A549 (cell line): ENCODE measurements around the gene KCNAB2. TPM values are rescaled to one million over a fixed set of nuclear protein-coding genes. Genes with fewer than 3 reads are reported as not detected.

Source experiments
- ATAC-seq, 2 experiments: fragments of 200-7000 bp in 1 of 2; fragments of >200 bp in 1 of 2; cut with Nextera tagmentation in 1 of 2; cut with Tn5 transposase in 1 of 2; 3 replicates each; pipeline versions ENCODE4 v1.8.0 to v1.9.1; 2018 to 2020; ENCODE audit warnings: mild to moderate bottlenecking in 1 of 2, moderate library complexity in 1 of 2
- CTCF ChIA-PET: fragments of 300-600 bp; sonication (Branson Sonifier 250); formaldehyde crosslinking; extraction: SDS; loops from one replicate; lab custom pipeline; 2021; ENCODE audit warnings: antibody characterized with exemption, inconsistent platforms; lab: Yijun Ruan, JAX
- POLR2A ChIA-PET: fragments of 350-600 bp; formaldehyde crosslinking; extraction: SDS; loops from one replicate; lab custom pipeline; 2021; ENCODE audit warnings: antibody characterized with exemption, inconsistent platforms; lab: Yijun Ruan, JAX
- DNase-seq, 2 experiments: peaks; one replicate each; pipeline versions ENCODE4 v3.0.0 to v3.0.0-alpha.2; 2011 to 2016; ENCODE audit warnings: low read depth in 1 of 2, low spot score in 1 of 2
- FAIRE-seq: peaks from 2 replicates; lab custom pipeline; 2011; peaks lifted over from hg19 to GRCh38; lab: Jason Lieb, UNC
- H3K27ac ChIP-seq, 2 experiments: fragments of >200 bp; sonication (Bioruptor Twin); formaldehyde crosslinking; 3 replicates each; pipeline ENCODE4 v1.5.1; 2016 to 2017
- H3K4me1 ChIP-seq: fragments of >200 bp; sonication (Bioruptor Twin); formaldehyde crosslinking; 3 replicates; pipeline ENCODE4 v1.6.1; 2016
- H3K4me2 ChIP-seq: fragments of >200 bp; sonication (Bioruptor Twin); formaldehyde crosslinking; 3 replicates; pipeline ENCODE4 v1.6.1; 2016
- H3K4me3 ChIP-seq: fragments of >200 bp; sonication (Bioruptor Twin); formaldehyde crosslinking; 3 replicates; pipeline ENCODE4 v1.5.1; 2016
- H3K9me3 ChIP-seq: fragments of >200 bp; sonication (Bioruptor Twin); formaldehyde crosslinking; 3 replicates; pipeline ENCODE4 v1.6.1; 2016
- CEBPB ChIP-seq, 2 experiments: fragments of >200 bp in 1 of 2; sonication (Bioruptor Twin) in 1 of 2; formaldehyde crosslinking in 1 of 2; IDR thresholded peaks; 2 replicates each; pipeline ENCODE4 v1.6.1; 2012 to 2016
- CHD2 ChIP-seq: fragments of 150-350 bp; IDR thresholded peaks from 2 replicates; pipeline ENCODE4 v1.6.1; 2014; ENCODE audit warnings: low read length; ENCODE audit not compliant: partially characterized antibody
- CTCF ChIP-seq: fragments of >200 bp; sonication (Bioruptor Twin); formaldehyde crosslinking; IDR thresholded peaks from 3 replicates; pipeline ENCODE4 v1.5.1; 2016
- FOSB ChIP-seq: fragments of 250-450 bp; sonication (Bioruptor Pico); IDR thresholded peaks from 2 replicates; pipeline ENCODE4 v1.5.0; 2020; ENCODE audit warnings: mild to moderate bottlenecking, moderate library complexity
- FOXS1 ChIP-seq: fragments of 250-450 bp; sonication (Bioruptor Pico); IDR thresholded peaks from 2 replicates; pipeline ENCODE4 v1.5.0; 2020; ENCODE audit warnings: mild to moderate bottlenecking, moderate library complexity
- HMGXB4 ChIP-seq: fragments of 250-450 bp; sonication (Bioruptor Pico); IDR thresholded peaks from 2 replicates; pipeline ENCODE4 v1.5.0; 2021; ENCODE audit warnings: mild to moderate bottlenecking, moderate library complexity, borderline replicate concordance
- HOXB13 ChIP-seq: fragments of 250-450 bp; sonication (Bioruptor Pico); IDR thresholded peaks from 2 replicates; pipeline ENCODE4 v1.5.0; 2020; ENCODE audit warnings: low read depth, mild to moderate bottlenecking, moderate library complexity
- HOXB5 ChIP-seq: fragments of 250-450 bp; sonication (Bioruptor Pico); IDR thresholded peaks from 2 replicates; pipeline ENCODE4 v1.5.0; 2020; ENCODE audit warnings: mild to moderate bottlenecking, moderate library complexity
- JUNB ChIP-seq: fragments of >200 bp; sonication (Bioruptor Twin); formaldehyde crosslinking; IDR thresholded peaks from 2 replicates; pipeline ENCODE4 v1.6.1; 2016
- KDM5A ChIP-seq: fragments of 200-600 bp; sonication (generic); IDR thresholded peaks from 2 replicates; pipeline ENCODE4 v1.6.1; 2016; ENCODE audit warnings: antibody characterized with exemption, mild to moderate bottlenecking
- MAFK ChIP-seq: fragments of 450-650 bp; IDR thresholded peaks from 2 replicates; pipeline ENCODE4 v1.6.1; 2014; ENCODE audit not compliant: partially characterized antibody
- MAX ChIP-seq: IDR thresholded peaks from 2 replicates; pipeline ENCODE4 v1.6.1; 2012
- NR3C1 ChIP-seq: fragments of >200 bp; sonication (Bioruptor Twin); formaldehyde crosslinking; IDR thresholded peaks from 3 replicates; pipeline ENCODE4 v1.6.1; 2017
- PBX3 ChIP-seq: IDR thresholded peaks from 2 replicates; pipeline ENCODE4 v1.6.1; 2012
- REST ChIP-seq: fragments of 200-600 bp; sonication (generic); IDR thresholded peaks from 2 replicates; pipeline ENCODE4 v1.6.1; 2016; ENCODE audit warnings: antibody characterized with exemption, mild to moderate bottlenecking, moderate library complexity
- SMC3 ChIP-seq: fragments of >200 bp; sonication (Bioruptor Twin); formaldehyde crosslinking; IDR thresholded peaks from 3 replicates; pipeline ENCODE4 v1.6.1; 2018; ENCODE audit warnings: inconsistent platforms
- SREBF2 ChIP-seq: fragments of 450-650 bp; IDR thresholded peaks from 2 replicates; pipeline ENCODE4 v1.6.1; 2014; ENCODE audit warnings: mild to moderate bottlenecking, moderate library complexity
- ZC3H11A ChIP-seq: fragments of 450-650 bp; IDR thresholded peaks from 2 replicates; pipeline ENCODE4 v1.6.1; 2014; ENCODE audit warnings: antibody characterized with exemption, mild to moderate bottlenecking
- ZNF302 ChIP-seq: fragments of 250-450 bp; sonication (Bioruptor Pico); IDR thresholded peaks from 2 replicates; pipeline ENCODE4 v1.9.0; 2021; ENCODE audit warnings: inconsistent platforms, mild to moderate bottlenecking, moderate library complexity
- ZSCAN20 ChIP-seq: fragments of 250-450 bp; sonication (Bioruptor Pico); IDR thresholded peaks from 2 replicates; pipeline ENCODE4 v1.8.0; 2022; ENCODE audit warnings: mild to moderate bottlenecking, moderate library complexity
- WGBS: methylation state at CpG from one replicate; pipeline ENCODE4 v1.1.6; 2017; ENCODE audit errors: missing lambda C conversion rate; 5-methylcytosine and 5-hydroxymethylcytosine counted together
- polyA plus RNA-seq, 4 experiments: library from polyadenylated mRNA; depleted of rRNA in 3 of 4; stranded (reverse); fragments of >200 nt; fragmentation: RNase III in 1 of 4; extraction: RNeasy Plus Mini Kit Qiagen cat#74134 plus additional on column Dnase treatment in 1 of 4; gene quantifications; 2 replicates in 3 of 4; 3 replicates in 1 of 4; pipeline ENCODE4 v1.2.3, GENCODE V29; 2011 to 2017

KCNAB2 gene
- polyA plus RNA-seq, 2 of the 4 experiments (the other 2 are of a cell fraction), result 7.3 to 9.9 TPM

GRCh38 chr1:6033986-6034749 is 11.5 kb upstream of the KCNAB2 start:
- DNase-seq, result peak in 1 of 2 experiments; percentile 37
- POLR2A ChIA-PET, result interaction anchor here (0.5 kb wide), 1 partner anchor 301 kb away, joined by 3 read pairs; no protein-coding TSS in a partner anchor
- Histone ChIP-seq H3K9me3 (no peaks in the 10 kb centered on the region), H3K4me2 (0 out of 3 replicates have a peak overlapping the region, but pooled peaks have one; percentile 8), H3K4me3 (no peak overlapping the region), H3K27ac (no peak overlapping the region), H3K4me1 (no peaks in the 10 kb centered on the region)
- TF ChIP-seq ZC3H11A (no peak), PBX3 (no peak), CTCF (peak; percentile 25; the same call in 1 of the 3 replicates), MAFK (no peak), FOXS1 (no peak), MAX (peak; percentile 34; the same call in 1 of the 2 replicates)
- peak; percentile 83 to 95 for ATAC-seq
- no peak for FAIRE-seq
- 35% methylated on average over 10 of the region's 21 CpGs for WGBS
- CTCF ChIA-PET, result interaction anchor here (0.6 to 1.7 kb wide), 10 partner anchors 9 to 144 kb away, joined by 3 to 6 read pairs (median 3); partner anchors contain the start of gene KCNAB2

GRCh38 chr1:6034750-6035096 is 11.0 kb upstream of the KCNAB2 start:
- Histone ChIP-seq H3K27ac (no peak overlapping the region), H3K4me2 (0 out of 3 replicates have a peak overlapping the region, but pooled peaks have one; percentile 8), H3K4me3 (no peak overlapping the region), H3K9me3 (no peaks in the 10 kb centered on the region), H3K4me1 (no peaks in the 10 kb centered on the region)
- ChIA-PET POLR2A (interaction anchor here (0.5 kb wide), 1 partner anchor 300 kb away, joined by 3 read pairs; no protein-coding TSS in a partner anchor), CTCF (interaction anchor here (0.8 to 1.7 kb wide), 7 partner anchors 9 to 60 kb away, joined by 3 to 6 read pairs (median 3); partner anchors contain the start of gene KCNAB2)
- no peak for TF ChIP-seq FOXS1
- TF ChIP-seq ZNF302, result no peak
- TF ChIP-seq HOXB5 (CRISPR knock-in tag), result no peak
- no peak for TF ChIP-seq CHD2
- TF ChIP-seq FOSB (CRISPR knock-in tag), result no peak
- no peak for FAIRE-seq
- no peak for ATAC-seq
- 55% methylated on average over 10 of the region's 10 CpGs for WGBS
- no peak for DNase-seq

- CTCF ChIA-PET, result interaction anchor here (0.8 to 1.7 kb wide), 9 partner anchors 8 to 61 kb away, joined by 3 to 6 read pairs (median 4); partner anchors contain the start of gene KCNAB2
- H3K27ac ChIP-seq, result no peak overlapping the region
- no peaks in the 10 kb centered on the region for H3K9me3 ChIP-seq
- H3K4me3 ChIP-seq, result no peak overlapping the region
- no peak for TF ChIP-seq SMC3
- H3K4me1 ChIP-seq, result no peaks in the 10 kb centered on the region
- 78% methylated on average over 11 of the region's 15 CpGs for WGBS
- DNase-seq, result no peak
- FAIRE-seq, result no peak
- H3K4me2 ChIP-seq, result no peak overlapping the region
- POLR2A ChIA-PET, result no interaction called here
- ATAC-seq, result no peak
These were observed 10.4 kb upstream of the KCNAB2 start for GRCh38 chr1:6035303-6035702.

GRCh38 chr1:6035719-6036118 is 10.0 kb upstream of the KCNAB2 start:
- ATAC-seq (peak in 1 of 2 experiments; percentile 62; a peak in 3 of 6 replicates), FAIRE-seq (no peak), DNase-seq (no peak)
- H3K4me1 ChIP-seq, result no peaks in the 10 kb centered on the region
- POLR2A ChIA-PET, result no interaction called here
- no peak overlapping the region for H3K27ac ChIP-seq
- H3K9me3 ChIP-seq, result no peaks in the 10 kb centered on the region
- no peak overlapping the region for H3K4me3 ChIP-seq
- H3K4me2 ChIP-seq, result no peak overlapping the region
- CTCF ChIA-PET, result interaction anchor here (0.8 to 1.6 kb wide), 5 partner anchors 15 to 53 kb away, joined by 3 to 4 read pairs (median 3); no protein-coding TSS in a partner anchor
- 80% methylated on average over 11 of the region's 12 CpGs for WGBS
- TF ChIP-seq HOXB13 (CRISPR knock-in tag), result no peak
- TF ChIP-seq HMGXB4, result no peak
- TF ChIP-seq CHD2, result no peak
- no peak for TF ChIP-seq ZC3H11A
- no peak for TF ChIP-seq SMC3
- TF ChIP-seq CEBPB (IDR thresholded peaks at IDR 0.05), result no peak
- no peak for TF ChIP-seq SREBF2
- no peak for TF ChIP-seq ZSCAN20 (CRISPR knock-in tag)
- no peak for TF ChIP-seq JUNB
- TF ChIP-seq REST, result no peak
- TF ChIP-seq KDM5A, result no peak
- no peak for TF ChIP-seq NR3C1
